DND-41 (cell line): Measurements from ENCODE around the gene TBC1D22A.

Source experiments
- ATAC-seq: fragments of 200-7000 bp; cut with Tn5 transposase; 3 replicates; pipeline ENCODE4 v1.9.1; 2021; ENCODE audit warnings: low read depth; ENCODE audit not compliant: insufficient read depth
- DNase-seq: peaks from one replicate; pipeline ENCODE4 v3.0.0-alpha.2; 2020
- H2AFZ ChIP-seq: 2 replicates; pipeline ENCODE4 v1.6.0; 2012; ENCODE audit warnings: low read depth, low read length
- H3K27ac ChIP-seq: 2 replicates; pipeline ENCODE4 v1.5.1; 2012; ENCODE audit warnings: low read length, inconsistent platforms
- H3K27me3 ChIP-seq: fragments of 200-600 bp; sonication (generic); 2 replicates; pipeline ENCODE4 v1.6.0; 2012; ENCODE audit warnings: low read length, mild to moderate bottlenecking, inconsistent platforms; ENCODE audit not compliant: insufficient read depth, poor library complexity
- H3K36me3 ChIP-seq: 2 replicates; pipeline ENCODE4 v1.5.1; 2012; ENCODE audit warnings: low read length, inconsistent platforms; ENCODE audit not compliant: insufficient read depth
- H3K4me1 ChIP-seq: 2 replicates; pipeline ENCODE4 v1.5.1; 2012; ENCODE audit warnings: mild to moderate bottlenecking, low read length; ENCODE audit not compliant: insufficient read depth
- H3K4me2 ChIP-seq: 2 replicates; pipeline ENCODE4 v1.6.0; 2012; ENCODE audit warnings: mild to moderate bottlenecking, moderate library complexity, low read length, inconsistent platforms; ENCODE audit not compliant: insufficient read depth
- H3K4me3 ChIP-seq, 2 experiments: fragments of 200-600 bp in 1 of 2; shearing (Covaris generic) in 1 of 2; 2 replicates each; pipeline ENCODE4 v1.5.1; 2012 to 2016; ENCODE audit warnings: inconsistent platforms in 2 of 2, low read length in 2 of 2, mild to moderate bottlenecking in 2 of 2, low read depth in 1 of 2, moderate library complexity in 1 of 2
- H3K79me2 ChIP-seq: 2 replicates; pipeline ENCODE4 v1.6.0; 2012; ENCODE audit warnings: low read length, inconsistent platforms; ENCODE audit not compliant: insufficient read depth
- H3K9ac ChIP-seq: 2 replicates; pipeline ENCODE4 v1.6.0; 2012; ENCODE audit warnings: low read depth, mild to moderate bottlenecking, inconsistent platforms, low read length, moderate library complexity
- H3K9me3 ChIP-seq: 2 replicates; pipeline ENCODE4 v1.5.1; 2012; ENCODE audit warnings: low read length, moderate library complexity, mild to moderate bottlenecking, inconsistent platforms; ENCODE audit not compliant: insufficient read depth, severe bottlenecking
- H4K20me1 ChIP-seq: 2 replicates; pipeline ENCODE4 v1.6.0; 2012; ENCODE audit warnings: low read length; ENCODE audit not compliant: insufficient read depth
- CTCF ChIP-seq: IDR thresholded peaks from 2 replicates; pipeline ENCODE4 v1.5.1; 2012; ENCODE audit warnings: borderline replicate concordance, low read length, moderate library complexity, mild to moderate bottlenecking; ENCODE audit not compliant: poor library complexity, severe bottlenecking; ENCODE audit errors: extremely low read depth
- EZH2 ChIP-seq: IDR thresholded peaks from 3 replicates; pipeline ENCODE4 v1.6.1; 2012; ENCODE audit warnings: borderline replicate concordance, low read depth, mild to moderate bottlenecking, moderate library complexity, low read length, inconsistent platforms; ENCODE audit not compliant: severe bottlenecking

TBC1D22A gene

GRCh38 chr22:46754826-46755225 is 7.6 kb upstream of the TBC1D22A start:
- no peak overlapping the region for H3K4me3 ChIP-seq
- no peaks in the 10 kb centered on the region for H3K79me2 ChIP-seq
- ATAC-seq (no peak), DNase-seq (no peak)
- no peaks in the 10 kb centered on the region for H4K20me1 ChIP-seq
- peaks cover 13% of the 10 kb centered on the region for H3K9me3 ChIP-seq
- H3K27ac ChIP-seq, result no peak overlapping the region
- no peak overlapping the region for H2AFZ ChIP-seq
- no peaks in the 10 kb centered on the region for H3K27me3 ChIP-seq
- no peak overlapping the region for H3K4me2 ChIP-seq
- no peak overlapping the region for H3K9ac ChIP-seq
- H3K36me3 ChIP-seq, result no peaks in the 10 kb centered on the region
- TF ChIP-seq EZH2 (no peak), CTCF (no peak)
- peaks cover 2% of the 10 kb centered on the region for H3K4me1 ChIP-seq

- Histone ChIP-seq H3K27ac (no peak overlapping the region), H4K20me1 (no peaks in the 10 kb centered on the region), H3K4me3 (no peak overlapping the region), H3K79me2 (no peaks in the 10 kb centered on the region), H3K36me3 (no peaks in the 10 kb centered on the region; the same call in 1 of the 2 replicates), H3K4me2 (no peak overlapping the region), H2AFZ (no peak overlapping the region), H3K4me1 (peaks cover 3% of the 10 kb centered on the region; the same call in 1 of the 2 replicates), H3K9ac (no peak overlapping the region), H3K9me3 (peaks cover 13% of the 10 kb centered on the region), H3K27me3 (no peaks in the 10 kb centered on the region)
- ATAC-seq (no peak), DNase-seq (no peak)
- TF ChIP-seq CTCF, result no peak
- no peak for TF ChIP-seq EZH2
Observed at GRCh38 chr22:46755525-46755924, 6.9 kb upstream of the TBC1D22A start.

- DNase-seq (no peak), ATAC-seq (no peak)
- peaks cover 13% of the 10 kb centered on the region for H3K9me3 ChIP-seq
- H3K9ac ChIP-seq, result no peak overlapping the region
- no peak overlapping the region; a peak in 1 of 4 replicates for H3K4me3 ChIP-seq
- H4K20me1 ChIP-seq, result no peaks in the 10 kb centered on the region
- H3K79me2 ChIP-seq, result no peaks in the 10 kb centered on the region; the same call in 1 of the 2 replicates
- H3K36me3 ChIP-seq, result no peaks in the 10 kb centered on the region; the same call in 1 of the 2 replicates
- no peak overlapping the region for H2AFZ ChIP-seq
- no peak for TF ChIP-seq EZH2
- TF ChIP-seq CTCF, result no peak
- peaks cover 8% of the 10 kb centered on the region for H3K4me1 ChIP-seq
- H3K27ac ChIP-seq, result no peak overlapping the region
- no peaks in the 10 kb centered on the region for H3K27me3 ChIP-seq
- no peak overlapping the region for H3K4me2 ChIP-seq
Observed at GRCh38 chr22:46756097-46756496, 6.4 kb upstream of the TBC1D22A start.

GRCh38 chr22:46757104-46757503 is 5.3 kb upstream of the TBC1D22A start:
- H3K79me2 ChIP-seq, result peaks cover 10% of the 10 kb centered on the region
- H3K4me1 ChIP-seq, result peaks cover 15% of the 10 kb centered on the region
- TF ChIP-seq EZH2 (no peak), CTCF (no peak)
- no peak overlapping the region for H2AFZ ChIP-seq
- no peak overlapping the region for H3K4me3 ChIP-seq
- H3K4me2 ChIP-seq, result no peak overlapping the region
- H3K36me3 ChIP-seq, result no peaks in the 10 kb centered on the region; the same call in none of the 2 replicates
- no peak overlapping the region for H3K27ac ChIP-seq
- H4K20me1 ChIP-seq, result no peaks in the 10 kb centered on the region
- no peak overlapping the region for H3K9ac ChIP-seq
- H3K27me3 ChIP-seq, result no peaks in the 10 kb centered on the region
- DNase-seq (no peak), ATAC-seq (no peak)
- H3K9me3 ChIP-seq, result peaks cover 13% of the 10 kb centered on the region
